Erythroblast (primary cell): ENCODE results near the gene TEPSIN.

Source experiments
- GATA1 ChIP-seq: IDR thresholded peaks from 2 replicates; pipeline ENCODE4 v1.6.1; 2011; ENCODE audit warnings: low read depth, mild to moderate bottlenecking, control low read depth, low read length, moderate library complexity
- POLR2A ChIP-seq: IDR thresholded peaks from 2 replicates; pipeline ENCODE4 v1.6.1; 2011; ENCODE audit warnings: mild to moderate bottlenecking, low read length

DNA sequence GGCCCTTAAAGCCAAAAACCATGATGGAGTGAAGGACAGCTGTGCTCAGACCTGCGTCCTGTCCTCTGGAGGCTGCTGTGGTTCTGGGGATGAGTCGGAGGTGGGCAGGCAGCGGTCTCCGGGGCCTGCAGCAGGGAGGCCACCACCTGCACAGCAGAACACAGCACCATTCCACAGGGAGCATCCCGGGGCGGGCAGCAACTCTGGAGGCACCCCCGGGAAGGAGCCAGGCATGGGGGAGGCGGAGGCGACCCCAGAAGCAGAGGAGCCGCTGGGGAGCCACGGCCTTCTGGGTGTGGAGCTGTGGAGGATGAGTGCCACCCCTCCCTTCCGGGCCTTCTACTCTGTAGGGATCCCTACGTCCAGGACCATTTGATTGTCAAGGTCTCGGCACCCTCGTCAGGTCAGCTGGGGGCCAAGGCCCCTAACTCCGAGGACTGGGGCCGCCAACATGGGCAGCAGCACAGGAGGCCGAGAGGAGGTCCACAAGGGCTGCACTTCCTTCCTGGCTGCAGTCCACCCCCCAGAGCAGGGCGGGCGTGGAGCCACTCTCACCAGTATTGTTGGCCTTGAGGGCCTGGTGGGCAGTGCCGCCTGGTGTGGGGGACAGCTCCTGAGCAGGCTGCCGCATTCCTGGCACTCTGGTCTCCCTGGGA lies 39.9 kb downstream of the TEPSIN start:
- TF ChIP-seq POLR2A, result no peak
- TF ChIP-seq GATA1, result no peak
